ENCODE data around the gene PTPRN2. TPM values are rescaled to one million over a fixed set of nuclear protein-coding genes. Genes with fewer than 3 reads are reported as not detected.

Gene PTPRN2
- polyA plus RNA-seq, 1 experiment, result 0.02 TPM

- no peak for DNase-seq (ENCODE audit: low read depth, low spot score)
- TF ChIP-seq CTCF (IDR thresholded peaks at IDR 0.05; ENCODE audit: low read depth, low read length), result no peak
- CTCF ChIA-PET, result no interaction called here
- Histone ChIP-seq H3K9me3 (ENCODE audit: control insufficient read depth, insufficient read depth, low read length) (peaks cover 72% of the 10 kb centered on the region), H3K4me3 (ENCODE audit: low read depth, low read length) (no peak overlapping the region), H3K27ac (ENCODE audit: low read depth, low read length) (no peak overlapping the region), H3K27me3 (ENCODE audit: control insufficient read depth, insufficient read depth, low read length) (no peaks in the 10 kb centered on the region)
- POLR2A ChIA-PET, result no interaction called here
Measured at GRCh38 chr7:157822688-157823031, 765.0 kb downstream of the PTPRN2 start.

- TF ChIP-seq CTCF (IDR thresholded peaks at IDR 0.05; ENCODE audit: low read depth, low read length), result no peak
- CTCF ChIA-PET, result no interaction called here
Measured at GRCh38 chr7:157821959-157822687, 765.5 kb downstream of the PTPRN2 start.

GRCh38 chr7:157820796-157821195 lies 766.8 kb downstream of the PTPRN2 start:
- no peak overlapping the region for H3K4me3 ChIP-seq (ENCODE audit: low read depth, low read length)
- ChIA-PET CTCF (no interaction called here), POLR2A (no interaction called here)
- no peaks in the 10 kb centered on the region for H3K27me3 ChIP-seq (ENCODE audit: control insufficient read depth, insufficient read depth, low read length)
- DNase-seq (ENCODE audit: low read depth, low spot score), result no peak
- peaks cover 74% of the 10 kb centered on the region for H3K9me3 ChIP-seq (ENCODE audit: control insufficient read depth, insufficient read depth, low read length)
- H3K27ac ChIP-seq (ENCODE audit: low read depth, low read length), result no peak overlapping the region
- TF ChIP-seq CTCF (IDR thresholded peaks at IDR 0.05; ENCODE audit: low read depth, low read length), result no peak

More at GRCh38 chr7:157821959-157822687, 765.5 kb downstream of the PTPRN2 start:
- Histone ChIP-seq H3K27ac (ENCODE audit: low read depth, low read length) (no peak overlapping the region), H3K4me3 (ENCODE audit: low read depth, low read length) (no peak overlapping the region), H3K27me3 (ENCODE audit: control insufficient read depth, insufficient read depth, low read length) (no peaks in the 10 kb centered on the region), H3K9me3 (ENCODE audit: control insufficient read depth, insufficient read depth, low read length) (peaks cover 72% of the 10 kb centered on the region)
- no peak for DNase-seq (ENCODE audit: low read depth, low spot score)
- POLR2A ChIA-PET, result no interaction called here

- POLR2A ChIA-PET, result no interaction called here
- no peak for TF ChIP-seq CTCF (IDR thresholded peaks at IDR 0.05; ENCODE audit: low read depth, low read length)
Measured at GRCh38 chr7:157819455-157819807, 768.2 kb downstream of the PTPRN2 start.

GRCh38 chr7:157818701-157819454 lies 768.7 kb downstream of the PTPRN2 start:
- no peak for TF ChIP-seq CTCF (IDR thresholded peaks at IDR 0.05; ENCODE audit: low read depth, low read length)
- H3K9me3 ChIP-seq (ENCODE audit: control insufficient read depth, insufficient read depth, low read length), result peaks cover 74% of the 10 kb centered on the region
- ChIA-PET CTCF (no interaction called here), POLR2A (no interaction called here)
- no peak for DNase-seq (ENCODE audit: low read depth, low spot score)
- H3K27me3 ChIP-seq (ENCODE audit: control insufficient read depth, insufficient read depth, low read length), result no peaks in the 10 kb centered on the region
- no peak overlapping the region for H3K27ac ChIP-seq (ENCODE audit: low read depth, low read length)
- H3K4me3 ChIP-seq (ENCODE audit: low read depth, low read length), result no peak overlapping the region

More at GRCh38 chr7:157819455-157819807, 768.2 kb downstream of the PTPRN2 start:
- peaks cover 74% of the 10 kb centered on the region for H3K9me3 ChIP-seq (ENCODE audit: control insufficient read depth, insufficient read depth, low read length)
- DNase-seq (ENCODE audit: low read depth, low spot score), result no peak
- H3K27me3 ChIP-seq (ENCODE audit: control insufficient read depth, insufficient read depth, low read length), result no peaks in the 10 kb centered on the region
- no peak overlapping the region for H3K4me3 ChIP-seq (ENCODE audit: low read depth, low read length)
- no peak overlapping the region for H3K27ac ChIP-seq (ENCODE audit: low read depth, low read length)
- CTCF ChIA-PET, result no interaction called here
